Measurements from ENCODE around the gene CIAO2A.
A peak's percentile ranks its signal among the peaks of the same experiment; 100 is the strongest.
"Not testable (repeated sequence)": the region's sequence is repeated elsewhere in the genome, so short reads cannot be mapped to it uniquely, and the experiment has no call there.

CIAO2A gene

DNA sequence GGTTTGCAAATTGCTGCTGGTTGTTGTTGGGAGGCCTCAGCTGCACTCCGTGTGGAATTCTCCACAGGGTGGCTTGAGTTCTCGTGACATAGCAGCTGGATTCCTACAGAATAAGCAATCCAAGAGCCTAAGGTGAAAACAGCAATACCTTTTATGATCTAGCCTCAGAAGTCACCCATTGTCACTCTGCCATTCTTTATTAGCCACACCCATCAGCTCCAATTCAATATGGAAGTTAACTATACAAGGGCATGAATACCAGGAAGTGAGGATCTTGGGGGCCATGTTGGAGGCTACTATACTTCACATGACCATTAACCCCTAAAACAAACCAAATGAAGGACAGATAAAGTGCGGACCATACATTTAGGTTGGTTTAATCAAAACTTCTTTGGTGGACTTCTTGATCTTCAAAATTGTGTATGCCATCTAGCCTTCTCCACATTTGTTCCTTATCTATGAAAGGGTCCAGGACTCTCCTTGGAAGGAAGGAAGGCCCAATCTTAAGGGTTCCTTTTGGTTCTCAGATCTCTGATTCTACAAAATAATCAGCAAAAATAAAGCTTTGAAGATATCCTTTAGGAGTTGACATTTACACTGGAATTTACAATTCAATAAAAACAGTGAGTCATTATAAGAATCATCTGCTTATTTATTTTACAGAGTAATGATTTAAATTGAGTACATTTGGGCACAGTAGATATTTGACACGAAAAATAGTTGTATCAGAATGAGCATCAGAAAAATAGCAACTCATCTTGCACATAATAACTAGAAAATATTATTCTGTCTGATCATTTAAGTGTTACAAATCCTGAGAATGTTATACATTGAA lies 21.5 kb downstream of the CIAO2A start:
- no peak for DNase-seq (ENCODE audit: low read depth)

DNA sequence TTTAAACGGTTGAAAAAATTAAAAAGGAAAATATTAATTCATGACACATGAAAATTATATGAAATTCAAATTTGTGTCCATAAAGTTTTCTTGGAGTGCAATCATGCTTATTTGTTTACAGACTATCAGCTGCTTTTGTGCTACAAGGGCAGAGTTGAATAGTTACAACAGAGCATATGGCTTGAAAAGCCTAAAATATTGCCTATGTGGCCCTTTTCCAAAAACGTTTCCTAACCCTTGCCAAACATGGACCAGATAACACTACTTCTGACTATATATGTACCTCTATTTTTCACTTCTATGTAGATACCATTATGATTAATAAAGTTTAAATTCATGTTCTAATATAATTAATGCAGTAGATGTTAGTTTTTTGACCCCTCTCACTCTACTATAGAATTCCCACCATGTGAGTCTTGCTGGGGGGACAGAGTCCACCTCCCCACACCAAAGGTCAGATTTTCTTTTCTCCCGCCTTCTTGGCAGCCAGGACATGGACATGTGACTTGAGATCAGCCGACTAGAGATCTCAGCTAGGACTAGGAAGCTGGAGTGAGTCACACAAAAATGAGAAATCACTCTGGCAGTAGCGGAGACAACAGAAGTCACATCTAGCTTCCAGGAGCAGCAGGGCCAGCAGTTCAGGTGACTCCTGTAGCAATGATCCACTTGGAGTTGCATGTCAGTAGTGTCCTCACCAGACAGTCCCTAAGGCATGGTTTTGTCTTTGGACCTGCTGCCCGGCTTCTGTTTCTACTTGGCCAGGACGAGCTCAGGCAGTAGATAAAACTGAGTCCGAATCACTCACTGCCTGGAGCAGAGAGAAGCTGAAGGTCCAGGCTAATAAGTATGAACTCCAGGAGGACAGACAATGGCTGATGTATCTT lies 22.4 kb downstream of the CIAO2A start:
- peak; percentile 67 for DNase-seq (ENCODE audit: low read depth)

DNA sequence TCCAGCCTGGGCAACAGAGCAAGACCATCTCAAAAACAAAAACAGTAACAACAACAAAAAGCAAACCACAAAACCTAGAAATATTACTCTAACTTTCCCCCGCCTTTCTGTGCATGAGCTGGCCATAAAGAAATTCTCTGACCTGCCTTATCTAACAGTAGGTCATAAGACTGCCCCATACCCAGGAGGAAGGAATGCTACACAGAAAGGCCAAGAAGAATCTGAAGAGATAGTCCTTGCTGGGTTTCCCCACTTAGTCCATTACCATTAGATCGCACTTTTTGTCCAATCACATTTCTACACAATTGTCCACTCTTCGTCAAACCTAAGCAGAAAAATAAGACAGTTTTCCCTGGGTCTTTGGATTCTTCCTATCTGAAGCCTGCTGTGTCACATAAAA lies 23.5 kb downstream of the CIAO2A start:
- DNase-seq (ENCODE audit: low read depth): no peak

DNA sequence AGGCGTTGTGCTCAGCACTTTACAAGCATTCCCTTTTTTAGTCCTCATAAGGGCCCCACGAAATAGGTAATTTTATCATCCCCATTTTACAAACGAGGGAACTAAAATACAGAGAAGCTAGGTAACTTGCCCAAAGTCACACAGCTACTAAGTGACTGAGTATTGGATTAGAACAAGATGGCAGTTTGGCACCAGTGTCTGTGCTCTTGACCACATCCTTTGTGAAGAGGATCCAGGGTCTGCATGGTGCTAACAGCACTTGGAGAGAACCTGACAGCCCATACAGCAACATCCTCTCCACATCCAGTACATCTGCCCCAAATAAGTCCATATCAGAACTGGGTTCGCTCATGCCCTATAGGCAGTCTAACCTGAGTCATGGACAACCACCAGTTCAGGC lies 25.5 kb downstream of the CIAO2A start:
- no peak for DNase-seq (ENCODE audit: low read depth)

DNA sequence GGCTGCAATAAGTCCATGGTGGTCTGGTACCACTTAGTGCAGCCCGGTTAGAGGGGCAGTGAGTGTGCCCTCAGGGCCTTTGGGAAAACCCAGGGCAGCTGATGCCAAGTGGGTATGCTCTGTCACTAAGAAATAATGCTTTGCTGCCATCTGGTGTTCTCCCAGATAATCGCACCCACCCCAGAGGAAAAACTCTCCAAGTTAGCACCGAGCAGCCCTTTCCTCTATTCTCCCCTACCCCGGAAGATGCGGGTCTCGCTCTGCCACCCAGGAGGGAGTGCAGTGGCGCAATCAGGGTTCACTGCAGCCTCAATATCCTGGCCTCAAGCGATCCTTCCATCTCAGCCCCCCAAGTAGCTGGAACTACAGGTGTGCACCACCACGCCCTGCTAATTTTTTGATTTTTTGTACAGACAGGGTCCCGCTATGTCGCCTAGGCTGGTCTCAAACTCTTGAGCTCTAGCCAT lies 26.0 kb downstream of the CIAO2A start:
- peak; percentile 49 for DNase-seq (ENCODE audit: low read depth)

DNA sequence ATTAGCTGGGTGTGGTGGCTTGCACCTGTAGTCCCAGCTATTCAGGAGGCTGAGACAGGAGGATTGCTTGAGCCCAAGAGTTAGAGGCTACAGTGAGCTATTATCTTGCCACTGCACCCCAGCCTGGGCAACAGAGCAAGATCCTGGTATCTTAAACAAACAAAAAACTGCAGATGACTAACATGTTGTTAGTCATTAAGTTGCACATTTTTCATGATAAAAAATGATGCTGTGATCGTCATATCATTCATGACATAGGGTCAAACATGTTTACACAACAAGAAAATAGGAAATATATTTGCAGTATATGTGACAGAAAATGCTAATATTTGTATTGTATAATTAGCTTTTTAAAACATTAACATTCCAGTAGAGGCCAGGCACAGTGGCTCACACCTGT lies 27.2 kb downstream of the CIAO2A start:
- no peak for DNase-seq (ENCODE audit: low read depth)

DNA sequence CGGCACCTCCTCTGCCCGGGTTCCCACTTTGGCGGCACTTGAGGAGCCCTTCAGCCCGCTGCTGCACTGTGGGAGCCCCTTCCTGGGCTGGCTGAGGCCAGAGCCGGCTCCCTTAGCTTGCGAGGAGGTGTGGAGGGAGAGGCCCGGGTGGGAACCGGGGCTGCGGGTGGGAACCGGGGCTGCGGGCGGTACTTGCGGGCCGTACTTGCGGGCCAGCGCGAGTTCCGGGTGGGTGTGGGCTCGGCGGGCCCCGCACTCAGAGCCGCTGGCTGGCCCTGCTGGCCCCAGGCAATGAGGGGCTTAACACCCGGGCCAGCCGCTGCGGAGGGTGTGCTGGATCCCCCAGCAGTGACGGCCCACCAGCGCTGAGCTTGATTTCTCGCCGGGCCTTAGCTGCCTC lies 32.9 kb downstream of the CIAO2A start:
- DNase-seq (ENCODE audit: low read depth): no peak

DNA sequence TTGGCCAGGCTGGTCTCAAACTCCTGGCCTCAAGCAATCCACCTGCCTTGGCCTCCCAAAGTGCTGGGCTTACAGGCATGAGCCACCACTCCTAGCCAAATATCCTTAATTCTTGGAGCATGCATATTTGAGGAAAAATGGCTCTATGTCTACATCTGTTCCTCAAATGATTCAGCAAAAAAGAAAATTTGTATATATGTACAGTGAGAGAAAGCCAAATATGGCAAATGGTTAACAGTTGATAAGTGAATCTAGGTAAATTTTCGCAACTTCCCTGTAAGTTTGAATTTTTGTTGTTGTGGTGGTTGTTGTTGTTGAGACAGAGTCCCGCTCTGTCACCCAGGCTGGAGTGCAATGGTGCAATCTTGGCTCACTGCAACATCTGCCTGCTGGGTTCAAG lies 34.5 kb downstream of the CIAO2A start:
- not testable (repeated sequence) for DNase-seq (ENCODE audit: low read depth)

DNA sequence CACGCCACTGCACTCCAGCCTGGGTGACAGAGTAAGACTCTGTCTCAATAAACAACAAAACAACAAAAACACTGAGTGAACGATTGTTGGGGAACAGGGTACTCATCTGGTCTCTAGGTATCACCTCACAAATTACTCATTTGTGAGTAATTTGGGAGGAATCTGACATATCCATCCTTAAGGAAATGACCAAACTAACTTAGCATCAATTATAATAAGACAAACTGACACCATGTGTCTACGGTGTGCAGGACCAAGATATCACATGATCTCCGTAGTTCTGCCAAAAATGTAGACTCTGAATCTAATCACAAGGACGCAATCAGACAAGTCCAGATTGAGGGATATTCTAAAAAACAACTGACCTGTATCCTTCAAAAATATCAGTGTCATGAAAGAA lies 35.4 kb downstream of the CIAO2A start:
- DNase-seq (ENCODE audit: low read depth): no peak

DNA sequence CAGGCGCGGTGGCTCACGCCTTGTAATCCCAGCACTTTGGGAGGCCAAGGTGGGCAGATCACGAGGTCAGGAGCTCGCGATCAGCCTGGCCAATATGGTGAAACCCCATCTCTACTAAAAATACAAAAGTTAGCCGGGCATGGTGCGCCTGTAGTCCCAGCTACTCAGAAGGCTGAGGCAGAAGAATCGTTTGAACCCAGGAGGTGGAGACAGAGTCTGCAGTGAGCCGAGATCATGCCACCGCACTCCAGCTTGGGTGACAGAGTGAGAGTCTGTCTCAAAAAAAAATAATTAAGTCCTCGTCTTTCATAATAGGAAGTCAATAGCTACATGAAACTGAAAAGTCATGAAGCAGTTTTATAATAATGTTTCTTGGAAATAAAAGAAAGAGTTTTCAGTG lies 40.0 kb downstream of the CIAO2A start:
- not testable (repeated sequence) for DNase-seq (ENCODE audit: low read depth)

DNA sequence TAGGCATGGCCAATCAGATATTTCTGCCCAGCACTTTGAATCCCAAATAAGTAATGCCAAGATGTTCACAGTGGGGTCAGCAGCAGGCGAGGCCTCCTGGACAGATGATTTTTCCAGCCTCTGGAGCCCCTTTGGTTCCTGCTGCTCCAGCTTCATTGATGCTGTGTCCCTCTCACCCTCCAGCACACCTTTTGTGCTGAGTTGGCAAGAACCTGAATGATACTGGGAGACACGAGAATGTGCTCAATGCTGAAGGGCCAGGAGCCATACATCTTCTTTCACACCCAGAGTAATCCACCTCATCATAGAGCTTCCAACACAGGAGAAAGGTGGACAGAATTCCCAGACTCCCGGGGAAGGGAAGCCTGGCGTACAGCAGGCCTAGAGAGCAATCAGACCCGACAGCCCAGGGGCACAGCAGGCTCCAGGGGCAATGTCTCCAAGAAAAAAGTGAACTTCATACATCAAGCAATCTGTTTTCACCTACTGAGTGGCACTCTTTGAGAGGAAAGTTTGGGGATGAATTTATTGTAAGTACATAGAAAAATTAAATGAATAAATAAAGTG lies 40.6 kb downstream of the CIAO2A start:
- DNase-seq (ENCODE audit: low read depth): no peak

DNA sequence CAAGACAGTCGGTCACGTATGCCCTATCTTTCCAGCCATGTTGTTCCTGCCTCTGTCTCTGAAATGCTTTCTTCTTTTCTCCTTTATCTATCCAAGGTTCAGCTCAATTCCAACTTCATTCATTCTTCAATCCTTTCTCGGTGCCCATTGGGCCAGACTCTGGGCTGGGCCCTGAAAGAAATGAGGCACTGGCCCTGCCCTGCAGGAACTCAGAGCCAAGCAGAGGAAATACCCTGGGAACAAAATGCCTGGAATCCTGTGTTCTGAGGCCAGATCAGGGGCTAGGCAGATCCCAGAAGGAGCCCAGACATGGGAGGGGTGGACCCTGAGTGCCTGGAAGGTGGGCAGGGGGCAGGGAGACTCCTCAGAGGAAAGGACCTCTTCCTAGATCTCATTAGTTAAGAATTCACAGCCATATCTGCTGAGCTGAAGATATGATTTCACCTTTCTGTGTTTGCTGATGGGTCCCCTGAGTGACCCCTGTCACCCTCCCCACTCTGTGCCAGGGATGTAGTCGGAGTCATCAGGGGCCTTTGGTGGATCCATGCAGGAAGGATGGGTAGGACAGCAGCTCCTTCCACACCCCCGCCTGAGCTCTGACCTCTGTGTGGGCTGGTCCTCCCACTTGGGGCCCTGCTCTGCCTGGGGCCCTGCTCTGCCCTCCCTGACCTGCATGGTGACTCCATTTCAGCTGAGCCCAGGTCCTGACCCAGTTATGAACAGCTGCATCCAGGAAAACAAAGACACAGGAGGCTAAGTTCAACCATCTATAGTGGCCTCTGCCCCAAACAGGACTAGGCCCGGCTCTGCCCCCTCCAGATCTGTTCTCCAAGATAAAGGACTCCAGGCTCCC lies 42.0 kb downstream of the CIAO2A start:
- no peak for DNase-seq (ENCODE audit: low read depth)

DNA sequence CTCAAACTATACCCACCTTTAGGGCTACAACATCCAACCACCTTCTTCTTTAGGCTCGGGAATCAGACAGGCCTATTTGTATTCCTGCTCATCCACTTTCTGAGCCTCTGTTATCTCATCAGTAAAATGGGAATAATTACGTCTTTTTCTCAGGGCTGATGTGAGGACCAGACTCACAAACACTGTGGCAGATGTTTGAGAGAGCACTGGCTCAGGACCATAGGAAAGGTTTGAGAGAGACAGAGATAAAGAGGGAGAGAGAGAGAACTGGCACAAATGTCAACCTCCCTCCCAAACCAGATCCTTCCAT lies 42.6 kb downstream of the CIAO2A start:
- DNase-seq (ENCODE audit: low read depth): no peak

DNA sequence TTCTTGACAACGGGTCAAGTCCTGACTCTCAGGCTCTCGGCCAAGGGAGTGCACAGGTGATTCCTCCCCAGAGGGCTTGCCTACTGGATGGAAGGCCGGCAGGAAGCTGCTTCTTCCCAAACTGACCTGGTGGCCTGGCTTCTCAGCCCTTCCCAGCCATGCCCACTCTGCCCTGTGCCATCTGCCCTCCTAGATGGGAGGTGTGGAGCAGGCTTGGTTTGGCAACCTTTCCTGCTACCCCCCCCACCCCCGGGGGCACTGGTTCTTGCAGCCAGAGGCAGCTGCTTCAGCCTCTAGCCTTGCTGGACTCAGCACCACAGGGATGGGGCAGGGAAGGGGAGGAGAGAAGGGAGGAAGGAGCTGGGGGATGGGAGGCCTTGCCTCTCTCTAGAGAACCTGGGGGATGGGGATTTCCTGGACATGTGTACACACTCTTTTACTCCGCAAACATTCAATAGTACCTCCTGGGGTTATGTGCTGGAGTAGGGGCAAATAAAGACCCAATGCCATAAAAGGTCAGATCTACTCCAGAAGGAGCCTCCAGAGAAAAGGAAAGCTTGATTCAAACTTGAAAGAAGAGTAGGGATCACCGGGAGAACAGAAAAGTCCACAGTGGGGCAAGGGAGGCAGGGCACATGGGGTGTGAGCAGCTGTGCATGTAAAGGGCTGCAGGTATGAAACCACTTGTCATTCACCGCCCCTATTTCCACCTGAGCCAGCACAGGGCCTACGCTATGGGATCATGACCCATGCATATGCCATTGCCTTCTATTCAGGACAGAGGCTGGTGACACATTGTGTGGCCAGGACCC lies 43.2 kb downstream of the CIAO2A start:
- DNase-seq (ENCODE audit: low read depth): no peak

DNA sequence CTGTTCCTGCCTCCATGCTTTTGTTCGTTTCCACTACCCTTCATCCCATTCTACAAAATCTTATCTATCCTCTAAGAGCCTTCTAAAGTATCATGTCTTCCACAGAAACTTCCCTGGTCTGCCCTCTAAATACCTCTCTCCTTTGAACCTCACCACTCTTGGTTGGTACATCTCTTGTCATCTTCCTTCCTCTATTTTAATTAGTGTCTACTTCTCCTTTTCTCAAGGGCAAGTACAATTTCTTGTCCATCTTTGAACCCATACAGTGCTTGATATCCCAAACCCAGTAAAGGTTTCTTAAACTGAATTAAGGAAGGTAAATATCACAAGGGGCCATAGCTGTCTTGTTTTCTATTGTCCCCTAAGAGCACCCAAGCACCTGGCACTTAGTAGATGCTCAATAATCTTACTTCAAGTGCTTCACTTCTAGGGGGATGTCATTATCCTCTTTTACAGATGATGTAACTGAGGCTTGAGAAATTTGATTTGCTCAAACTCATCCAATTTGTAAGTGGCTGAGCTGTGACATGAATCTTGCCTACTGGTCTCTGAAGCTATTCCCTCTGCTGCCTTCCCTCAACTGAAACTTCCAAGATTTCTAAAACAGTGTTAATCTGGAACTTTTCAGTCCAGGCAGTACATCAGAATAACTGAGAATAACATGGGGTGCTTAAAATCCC lies 44.7 kb downstream of the CIAO2A start:
- DNase-seq (ENCODE audit: low read depth): no peak

DNA sequence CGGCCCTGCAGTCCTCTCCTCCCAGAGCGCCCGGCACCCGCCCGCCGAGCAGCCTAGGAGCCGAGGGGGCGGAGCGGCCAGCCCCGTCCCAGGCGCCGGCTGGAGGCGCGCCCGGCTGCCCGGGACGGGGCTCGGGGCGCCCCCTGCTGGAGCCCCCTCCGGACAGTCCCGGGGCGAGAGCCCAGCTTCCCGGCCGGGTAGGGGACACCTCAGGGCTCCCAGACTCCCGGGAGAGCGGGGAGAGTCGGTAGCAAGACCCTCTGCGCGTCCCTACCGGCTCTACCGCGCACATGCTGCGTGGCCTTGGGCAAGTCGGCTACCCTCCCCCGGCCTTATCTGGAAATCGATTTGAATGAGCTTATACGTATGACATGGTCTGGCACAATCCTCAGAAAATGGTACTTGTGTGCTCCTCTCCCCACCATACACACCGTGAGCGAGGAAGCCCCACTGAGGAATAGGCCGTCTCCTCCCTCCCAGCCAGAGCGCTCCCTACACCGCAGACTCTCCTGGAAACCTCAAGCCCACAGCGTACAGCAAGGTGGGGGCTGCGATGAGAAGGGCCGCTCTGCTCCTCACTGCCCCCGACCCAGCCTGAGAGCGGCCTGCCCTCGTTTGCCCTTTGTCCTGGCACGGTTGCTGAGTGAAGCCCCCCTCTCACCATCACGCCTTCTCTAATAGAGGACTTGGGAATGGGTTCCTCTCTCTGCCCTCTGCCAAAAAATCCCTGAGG lies 47.1 kb downstream of the CIAO2A start, which contains the start of gene DAPK2:
Gene DAPK2 (minus strand): TSS at position 65 of the 733 bp plus-strand sequence. CDS start 6,224 bp downstream, outside the sequence.
- DNase-seq (ENCODE audit: low read depth): peak; percentile 21

DNA sequence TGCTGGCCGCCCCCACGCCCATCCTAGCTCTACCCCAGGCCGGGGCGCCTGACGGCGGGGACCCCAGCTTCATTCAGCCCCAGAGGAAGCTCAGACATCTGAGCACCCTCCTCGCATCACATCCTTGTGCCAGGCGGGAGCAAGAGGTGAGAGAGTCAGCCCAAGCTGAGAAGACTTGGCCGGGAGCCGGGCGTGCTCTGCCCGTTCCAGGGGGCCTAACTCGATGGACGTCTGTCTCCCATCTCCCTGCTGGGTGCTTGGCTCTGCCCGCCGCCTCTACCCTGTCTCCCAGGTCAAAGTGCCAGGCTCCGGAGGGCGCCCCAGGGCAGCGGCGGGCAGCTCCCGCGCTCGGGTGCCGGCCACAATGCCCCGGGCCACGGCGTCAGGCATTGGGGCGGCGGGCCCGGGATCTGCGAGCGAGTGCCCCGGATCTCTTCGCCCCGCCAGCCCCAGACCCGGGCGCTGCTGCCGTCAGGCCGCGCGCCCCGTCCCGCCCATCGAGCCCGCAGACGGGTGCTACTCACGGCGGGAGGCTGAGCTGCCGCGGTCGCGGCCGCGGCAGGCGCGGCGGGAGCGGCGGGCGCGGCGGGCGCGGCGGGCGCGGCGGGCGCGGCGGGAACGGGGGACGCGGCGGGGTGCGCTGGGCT lies 47.7 kb downstream of the CIAO2A start:
- no peak for DNase-seq (ENCODE audit: low read depth)

DNA sequence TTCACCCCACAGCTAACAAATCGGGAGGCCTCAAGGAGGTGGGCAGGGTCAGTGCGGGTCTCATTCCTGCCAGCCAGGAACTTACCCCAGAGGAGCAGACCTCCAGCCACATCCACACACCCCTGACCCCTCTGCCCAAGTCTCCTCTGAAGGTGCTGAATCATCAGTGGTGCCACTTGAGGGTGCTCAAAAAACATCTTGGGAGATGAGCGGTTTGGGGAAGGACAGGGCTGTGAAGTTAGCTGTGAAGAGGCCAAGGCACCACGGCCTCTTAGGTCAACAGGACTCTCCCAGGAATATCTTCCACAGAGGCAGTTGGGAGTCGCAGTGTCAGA lies 48.6 kb downstream of the CIAO2A start:
- no peak for DNase-seq (ENCODE audit: low read depth)
